ENCODE data around the gene EDEM3.

Gene EDEM3

GRCh38 chr1:184648160-184648855, 106.3 kb downstream of the EDEM3 start:
- FAIRE-seq (no peak), DNase-seq (ENCODE audit: insufficient read length, low spot score) (no peak)
- no peak for TF ChIP-seq CTCF (IDR thresholded peaks at IDR 0.05; ENCODE audit: insufficient read depth, missing control alignments)

- DNase-seq (ENCODE audit: insufficient read length, low spot score) (no peak), FAIRE-seq (no peak)
- TF ChIP-seq CTCF (IDR thresholded peaks at IDR 0.05; ENCODE audit: insufficient read depth, missing control alignments) = no peak
Observed at GRCh38 chr1:184647471-184647870, 107.2 kb downstream of the EDEM3 start.

GRCh38 chr1:184646824-184647223, 107.8 kb downstream of the EDEM3 start:
- no peak for FAIRE-seq
- no peak for DNase-seq (ENCODE audit: insufficient read length, low spot score)
- no peak for TF ChIP-seq CTCF (IDR thresholded peaks at IDR 0.05; ENCODE audit: insufficient read depth, missing control alignments)

GRCh38 chr1:184646178-184646701, 108.4 kb downstream of the EDEM3 start:
- FAIRE-seq = no peak
- TF ChIP-seq CTCF (IDR thresholded peaks at IDR 0.05; ENCODE audit: insufficient read depth, missing control alignments) = no peak
- no peak for DNase-seq (ENCODE audit: insufficient read length, low spot score)

- FAIRE-seq (no peak), DNase-seq (ENCODE audit: insufficient read length, low spot score) (no peak)
Observed at GRCh38 chr1:184644771-184645170, 109.9 kb downstream of the EDEM3 start.

GRCh38 chr1:184643661-184644060, 111.0 kb downstream of the EDEM3 start:
- no peak for DNase-seq (ENCODE audit: insufficient read length, low spot score)
- no peak for FAIRE-seq
- no peak for TF ChIP-seq CTCF (IDR thresholded peaks at IDR 0.05; ENCODE audit: insufficient read depth, missing control alignments)

More at GRCh38 chr1:184644771-184645170, 109.9 kb downstream of the EDEM3 start:
- TF ChIP-seq CTCF (IDR thresholded peaks at IDR 0.05; ENCODE audit: insufficient read depth, missing control alignments) = no peak

GRCh38 chr1:184641894-184642293, 112.8 kb downstream of the EDEM3 start:
- TF ChIP-seq CTCF (IDR thresholded peaks at IDR 0.05; ENCODE audit: insufficient read depth, missing control alignments) = no peak
- DNase-seq (ENCODE audit: insufficient read length, low spot score) (no peak), FAIRE-seq (no peak)
